ENCODE results near the gene KCNH5. TPM values are rescaled to one million over a fixed set of nuclear protein-coding genes. Genes with fewer than 3 reads are reported as not detected.

KCNH5 gene
- total RNA-seq, 1 donor: 0.36 TPM

GRCh38 chr14:63011623-63012022 is 33.6 kb downstream of the KCNH5 start:
- TF ChIP-seq CTCF (IDR thresholded peaks at IDR 0.05; ENCODE audit: insufficient read depth, low read length): no peak
- no peak overlapping the region for H3K4me3 ChIP-seq (ENCODE audit: low read depth, low read length)
- no peak for DNase-seq (ENCODE audit: low read depth)

GRCh38 chr14:63009495-63009894 is 35.8 kb downstream of the KCNH5 start:
- no peak for TF ChIP-seq CTCF (IDR thresholded peaks at IDR 0.05; ENCODE audit: insufficient read depth, low read length)
- DNase-seq (ENCODE audit: low read depth): no peak
- no peak overlapping the region for H3K4me3 ChIP-seq (ENCODE audit: low read depth, low read length)

- no peak for DNase-seq (ENCODE audit: low read depth)
- TF ChIP-seq CTCF (IDR thresholded peaks at IDR 0.05; ENCODE audit: insufficient read depth, low read length): no peak
- H3K4me3 ChIP-seq (ENCODE audit: low read depth, low read length): no peak overlapping the region
These were observed 38.7 kb downstream of the KCNH5 start for GRCh38 chr14:63006531-63006930.

GRCh38 chr14:62994096-62994495 is 51.2 kb downstream of the KCNH5 start:
- no peak for DNase-seq (ENCODE audit: low read depth)
- no peak for TF ChIP-seq CTCF (IDR thresholded peaks at IDR 0.05; ENCODE audit: insufficient read depth, low read length)

GRCh38 chr14:62988967-62989366 is 56.3 kb downstream of the KCNH5 start:
- DNase-seq (ENCODE audit: low read depth): no peak
- H3K4me3 ChIP-seq (ENCODE audit: low read depth, low read length): no peak overlapping the region
- TF ChIP-seq CTCF (IDR thresholded peaks at IDR 0.05; ENCODE audit: insufficient read depth, low read length): no peak

More at GRCh38 chr14:62994096-62994495, 51.2 kb downstream of the KCNH5 start:
- H3K4me3 ChIP-seq (ENCODE audit: low read depth, low read length): no peak overlapping the region

GRCh38 chr14:62983821-62984220 is 61.4 kb downstream of the KCNH5 start:
- H3K4me3 ChIP-seq (ENCODE audit: low read depth, low read length): no peak overlapping the region
- TF ChIP-seq CTCF (IDR thresholded peaks at IDR 0.05; ENCODE audit: insufficient read depth, low read length): no peak
- no peak for DNase-seq (ENCODE audit: low read depth)

- DNase-seq (ENCODE audit: low read depth): no peak
- H3K4me3 ChIP-seq (ENCODE audit: low read depth, low read length): no peak overlapping the region
- no peak for TF ChIP-seq CTCF (IDR thresholded peaks at IDR 0.05; ENCODE audit: insufficient read depth, low read length)
These were observed 64.6 kb downstream of the KCNH5 start for GRCh38 chr14:62980693-62981092.

All from fibroblast of the aortic adventitia (primary cell).